Measurements from ENCODE around the gene TRIO.
A peak's percentile ranks its signal among the peaks of the same experiment; 100 is the strongest.

The TRIO gene

GRCh38 chr5:14267991-14268708 lies 125.0 kb downstream of the TRIO start (continued):
- TF ChIP-seq INSM2 (tag by site-specific recombination; IDR thresholded peaks at IDR 0.05) (peak; percentile 93), KLF17 (tag by site-specific recombination; IDR thresholded peaks at IDR 0.05) (peak; percentile 44; the same call in 1 of the 2 replicates), ZNF585B (tag by site-specific recombination; IDR thresholded peaks at IDR 0.05) (no peak), TSHZ1 (tag by site-specific recombination; IDR thresholded peaks at IDR 0.05; ENCODE audit: borderline replicate concordance) (peak; percentile 71; the same call in 1 of the 2 replicates), FEZF1 (tag by site-specific recombination; IDR thresholded peaks at IDR 0.05) (no peak), OSR2 (tag by site-specific recombination; IDR thresholded peaks at IDR 0.05) (0 out of 2 replicates have a peak, but pooled peaks have one; percentile 6), ZNF658 (tag by site-specific recombination; IDR thresholded peaks at IDR 0.05) (no peak), ZNF214 (tag by site-specific recombination; IDR thresholded peaks at IDR 0.05; ENCODE audit: borderline replicate concordance) (no peak), ZNF426 (tag by site-specific recombination; IDR thresholded peaks at IDR 0.05) (no peak), PRDM1 (tag by site-specific recombination; IDR thresholded peaks at IDR 0.05) (peak; percentile 79), ZNF398 (tag by site-specific recombination; IDR thresholded peaks at IDR 0.05) (no peak), ZNF121 (tag by site-specific recombination; IDR thresholded peaks at IDR 0.05) (no peak), ZNF24 (tag by site-specific recombination; IDR thresholded peaks at IDR 0.05) (peak; percentile 31; the same call in 1 of the 2 replicates), MZF1 (tag by site-specific recombination; IDR thresholded peaks at IDR 0.05; ENCODE audit: borderline replicate concordance) (no peak), ZSCAN23 (tag by site-specific recombination; IDR thresholded peaks at IDR 0.05) (peak; percentile 65; the same call in 1 of the 2 replicates), ZNF148 (tag by site-specific recombination; IDR thresholded peaks at IDR 0.05; ENCODE audit: borderline replicate concordance) (no peak), ZBTB8A (tag by site-specific recombination; IDR thresholded peaks at IDR 0.05) (no peak), ZBTB6 (tag by site-specific recombination; IDR thresholded peaks at IDR 0.05) (no peak), ZNF571 (tag by site-specific recombination; IDR thresholded peaks at IDR 0.05) (no peak), ZNF2 (tag by site-specific recombination; IDR thresholded peaks at IDR 0.05) (0 out of 2 replicates have a peak, but pooled peaks have one; percentile 16), KLF8 (tag by site-specific recombination; IDR thresholded peaks at IDR 0.05) (0 out of 2 replicates have a peak, but pooled peaks have one; percentile 25), ZNF433 (tag by site-specific recombination; IDR thresholded peaks at IDR 0.05; ENCODE audit: low read depth) (no peak), ZNF704 (tag by site-specific recombination; IDR thresholded peaks at IDR 0.05) (no peak), ZEB2 (tag by site-specific recombination; IDR thresholded peaks at IDR 0.05) (peak; percentile 86), GLIS2 (tag by site-specific recombination; IDR thresholded peaks at IDR 0.05) (peak; percentile 48; the same call in 1 of the 2 replicates), ZNF23 (tag by site-specific recombination; IDR thresholded peaks at IDR 0.05; ENCODE audit: borderline replicate concordance) (no peak), SETDB1 (IDR thresholded peaks at IDR 0.05; ENCODE audit: insufficient read length, low read length) (no peak)
